B cell (primary cell): ENCODE measurements around the gene PDE4B.

Experiments
- EZH2 ChIP-seq: IDR thresholded peaks from 2 replicates; pipeline ENCODE4 v1.6.1; 2012; ENCODE audit warnings: borderline replicate concordance, low read depth, mild to moderate bottlenecking, moderate library complexity, low read length; ENCODE audit not compliant: insufficient read depth, poor library complexity, severe bottlenecking
- TF ChIP-seq, protein P1 (sequence below): fragments of 200-600 bp; IDR thresholded peaks from one replicate; pipeline ENCODE4 v1.8.0; 2022; ENCODE audit warnings: antibody characterized with exemption, mild to moderate bottlenecking

DNA sequence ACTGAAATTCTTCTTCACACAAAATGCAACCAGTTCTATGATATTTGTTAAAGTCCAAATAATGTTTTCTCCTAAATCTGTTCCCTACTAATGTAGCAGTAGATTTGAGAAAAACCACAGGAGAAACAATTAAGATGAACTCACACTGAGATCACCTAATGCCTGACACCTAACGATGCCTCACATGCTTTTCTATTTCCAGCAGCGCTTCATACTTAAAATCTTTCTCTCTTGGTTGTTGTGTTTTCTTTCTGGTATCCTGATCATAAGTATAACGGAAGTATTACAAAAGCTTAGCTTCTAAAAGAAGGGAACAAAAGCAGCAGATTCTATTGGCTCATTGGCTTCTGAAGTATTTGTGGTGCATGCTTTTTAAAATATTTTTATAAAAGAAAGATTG, 474.1 kb downstream of the PDE4B start:
- TF ChIP-seq EZH2 = no peak
- TF ChIP-seq, protein P1, sequence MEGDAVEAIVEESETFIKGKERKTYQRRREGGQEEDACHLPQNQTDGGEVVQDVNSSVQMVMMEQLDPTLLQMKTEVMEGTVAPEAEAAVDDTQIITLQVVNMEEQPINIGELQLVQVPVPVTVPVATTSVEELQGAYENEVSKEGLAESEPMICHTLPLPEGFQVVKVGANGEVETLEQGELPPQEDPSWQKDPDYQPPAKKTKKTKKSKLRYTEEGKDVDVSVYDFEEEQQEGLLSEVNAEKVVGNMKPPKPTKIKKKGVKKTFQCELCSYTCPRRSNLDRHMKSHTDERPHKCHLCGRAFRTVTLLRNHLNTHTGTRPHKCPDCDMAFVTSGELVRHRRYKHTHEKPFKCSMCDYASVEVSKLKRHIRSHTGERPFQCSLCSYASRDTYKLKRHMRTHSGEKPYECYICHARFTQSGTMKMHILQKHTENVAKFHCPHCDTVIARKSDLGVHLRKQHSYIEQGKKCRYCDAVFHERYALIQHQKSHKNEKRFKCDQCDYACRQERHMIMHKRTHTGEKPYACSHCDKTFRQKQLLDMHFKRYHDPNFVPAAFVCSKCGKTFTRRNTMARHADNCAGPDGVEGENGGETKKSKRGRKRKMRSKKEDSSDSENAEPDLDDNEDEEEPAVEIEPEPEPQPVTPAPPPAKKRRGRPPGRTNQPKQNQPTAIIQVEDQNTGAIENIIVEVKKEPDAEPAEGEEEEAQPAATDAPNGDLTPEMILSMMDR = no peak
